Mesenteric fat pad (tissue), 1 donor: ENCODE measurements around the gene ULK3. TPM values are rescaled to one million over a fixed set of nuclear protein-coding genes. Genes with fewer than 3 reads are reported as not detected.
"Not testable (repeated sequence)": the region's sequence is repeated elsewhere in the genome, so short reads cannot be mapped to it uniquely, and the experiment has no call there.

ENCODE experiments used
- DNase-seq: peaks from one replicate; pipeline ENCODE4 v3.0.0-alpha.2; 2020; ENCODE audit warnings: low spot score
- long read RNA-seq: library from polyadenylated mRNA; unstranded; transcript quantifications from one replicate; pipeline ENCODE4 v2.0.0, GENCODE V29; 2020
- total RNA-seq: library from RNA; stranded (reverse); fragmentation: NEBNext Ultra II Directional; extraction: Animal tissue kit (Norgen Biotek cat#: 25700); gene quantifications from one replicate; pipeline ENCODE4 v1.2.1, GENCODE V29; 2021
- donor health status: DM: yes; HTN: yes; CAD: no.

Gene ULK3
- total RNA-seq: 31.5 TPM
- long read RNA-seq, transcript ULK3-220 (16 exons, 2,611 nt): major isoform, 17 of 113 reads
- long read RNA-seq, transcript ULK3-202 (15 exons, 2,738 nt): minor isoform, 15 of 113 reads
- long read RNA-seq, partial matches to known transcripts: 43 of 113 reads
- long read RNA-seq, other reads (novel, unspliced or antisense): 37 of 113 reads

- peak; percentile 97 for DNase-seq
These were observed at the start of gene ULK3 for GRCh38 chr15:74842581-74843444. Gene ULK3 (minus strand): TSS chr15:74843156. CDS start chr15:74843105, 51 bp downstream.

- no peak for DNase-seq
These were observed 49.4 kb upstream of the ULK3 start for GRCh38 chr15:74892313-74892712.

- no peak for DNase-seq
These were observed 48.5 kb upstream of the ULK3 start for GRCh38 chr15:74891469-74891868.

GRCh38 chr15:74890665-74890960 lies 47.7 kb upstream of the ULK3 start:
- no peak for DNase-seq

GRCh38 chr15:74889883-74890664 lies 47.1 kb upstream of the ULK3 start, which contains the start of gene MPI:
Gene MPI (plus strand): TSS chr15:74890042. CDS start chr15:74890074, 32 bp downstream.
- DNase-seq: peak; percentile 94

- no peak for DNase-seq
These were observed 46.5 kb upstream of the ULK3 start for GRCh38 chr15:74889390-74889882.

- no peak for DNase-seq
These were observed 45.8 kb upstream of the ULK3 start for GRCh38 chr15:74888716-74889115.

- not testable (repeated sequence) for DNase-seq
These were observed 44.7 kb upstream of the ULK3 start for GRCh38 chr15:74887537-74888193.

- no peak for DNase-seq
These were observed 42.5 kb upstream of the ULK3 start for GRCh38 chr15:74885461-74885860.

GRCh38 chr15:74884428-74885223 lies 41.7 kb upstream of the ULK3 start:
- no peak for DNase-seq

- no peak for DNase-seq
These were observed 39.6 kb upstream of the ULK3 start for GRCh38 chr15:74882528-74882927.

- DNase-seq: no peak
These were observed 35.3 kb upstream of the ULK3 start for GRCh38 chr15:74878273-74878672.

GRCh38 chr15:74873756-74874424 lies 30.9 kb upstream of the ULK3 start:
- DNase-seq: no peak

GRCh38 chr15:74873036-74873755 lies 30.2 kb upstream of the ULK3 start, which contains the start of gene SCAMP2:
Gene SCAMP2 (minus strand): TSS chr15:74873365. CDS start chr15:74873255, 110 bp downstream.
- DNase-seq: peak; percentile 97

- DNase-seq: no peak
These were observed 29.7 kb upstream of the ULK3 start for GRCh38 chr15:74872702-74873035.

GRCh38 chr15:74870436-74871215 lies 27.7 kb upstream of the ULK3 start:
- DNase-seq: no peak

GRCh38 chr15:74869726-74870407 lies 26.9 kb upstream of the ULK3 start:
- DNase-seq: no peak

- no peak for DNase-seq
These were observed 26.4 kb upstream of the ULK3 start for GRCh38 chr15:74869372-74869725.
